ENCODE results near the gene NDUFA1.
"Not testable (repeated sequence)": the region's sequence is repeated elsewhere in the genome, so short reads cannot be mapped to it uniquely, and the experiment has no call there.

Gene NDUFA1

DNA sequence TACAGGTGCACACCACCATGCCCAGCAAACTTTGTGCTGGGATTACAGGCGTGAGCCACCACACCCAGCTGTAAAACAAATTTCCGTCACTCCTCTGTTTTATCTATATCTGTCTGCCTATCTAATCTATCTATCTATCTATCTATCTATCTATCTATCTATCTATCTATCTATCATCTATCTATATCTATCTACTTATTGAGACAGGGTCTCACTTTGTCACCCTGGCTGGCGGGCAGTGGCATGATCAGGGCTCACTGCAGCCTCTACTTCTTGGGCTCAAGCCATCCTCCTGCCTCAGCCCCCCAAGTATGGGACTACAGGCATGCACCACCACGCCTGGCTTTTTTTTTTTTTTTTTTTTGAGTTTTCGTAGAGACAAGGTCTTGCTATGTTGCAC, 44.7 kb downstream of the NDUFA1 start:
- DNase-seq, result no peak

DNA sequence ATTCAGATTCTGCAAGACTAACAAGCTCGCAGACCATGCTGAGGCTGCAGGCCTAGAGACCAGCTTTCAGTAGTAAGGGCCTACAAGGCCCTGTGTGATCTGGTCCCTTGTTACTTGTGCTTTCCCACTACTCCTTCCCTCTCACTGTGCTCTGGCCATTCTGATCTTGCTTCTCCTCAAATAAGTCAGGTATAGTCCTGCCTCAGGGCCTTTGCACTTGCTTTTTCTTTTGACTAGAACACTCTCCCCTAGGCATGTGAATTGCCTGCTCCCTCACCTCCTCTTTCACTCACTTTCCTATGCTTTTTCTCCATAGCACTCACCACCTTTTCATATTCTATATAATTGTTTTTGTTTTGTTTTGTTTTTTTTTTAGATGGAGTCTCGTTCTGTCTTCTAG, 46.2 kb downstream of the NDUFA1 start:
- no peak for DNase-seq

DNA sequence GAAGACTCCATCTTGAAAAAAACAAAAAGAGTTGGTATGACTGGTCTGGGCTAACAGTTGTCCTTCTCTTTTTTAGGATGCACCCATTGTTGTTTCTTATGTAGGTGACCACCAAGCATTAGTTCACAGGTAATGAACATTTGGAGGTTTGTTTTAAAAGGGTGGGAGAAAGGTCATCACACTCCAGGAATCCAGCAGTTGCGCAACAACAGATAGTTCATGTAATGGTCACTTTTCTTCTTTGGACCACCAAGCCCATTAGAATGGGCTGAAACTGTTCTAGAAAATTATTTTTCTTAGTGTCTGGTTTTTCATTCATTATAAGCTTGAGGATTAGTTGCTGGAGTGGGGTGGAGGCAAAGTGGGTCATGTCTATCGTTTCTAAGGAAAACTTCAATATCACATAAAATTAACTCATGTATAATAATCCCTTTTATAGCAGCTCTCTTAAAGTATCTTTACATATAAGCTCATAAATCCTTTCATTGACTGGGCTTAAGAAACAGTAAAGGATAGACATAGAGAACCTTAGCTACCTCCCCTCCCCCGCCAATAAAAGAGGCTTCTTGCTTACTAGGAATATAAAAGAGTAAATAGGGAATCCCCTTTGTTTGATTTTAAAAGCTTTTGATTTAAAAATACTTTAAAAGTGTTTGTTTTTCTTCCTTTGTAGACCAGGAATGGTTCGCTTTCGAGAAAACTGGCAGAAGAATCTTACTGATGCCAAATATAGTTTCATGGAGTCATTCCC, 48.4 kb downstream of the NDUFA1 start:
- DNase-seq, result no peak

DNA sequence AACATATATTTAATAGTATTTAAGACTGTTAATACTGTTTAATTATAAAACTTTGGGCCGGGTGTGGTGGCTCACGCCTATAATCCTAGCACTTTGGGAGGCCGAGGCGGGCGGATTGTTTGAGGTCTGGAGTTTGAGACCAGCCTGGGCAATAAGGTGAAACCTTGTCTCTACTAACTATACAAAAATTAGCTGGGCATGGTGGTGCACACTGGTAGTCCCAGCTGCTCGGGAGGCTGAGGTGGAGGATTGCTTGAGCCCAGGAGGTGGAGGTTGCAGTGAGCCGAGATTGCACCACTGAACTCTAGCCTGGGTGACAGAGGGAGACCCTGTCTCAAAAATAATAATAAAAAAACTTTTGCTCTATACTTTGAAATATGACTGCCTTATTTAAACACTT, 50.8 kb downstream of the NDUFA1 start:
- not testable (repeated sequence) for DNase-seq

Data from fibroblast of skin of back (primary cell).